ENCODE measurements around the gene PIGQ. TPM values are rescaled to one million over a fixed set of nuclear protein-coding genes. Genes with fewer than 3 reads are reported as not detected.

PIGQ gene
- total RNA-seq, 1 donor from 2014 or later: 34.1 TPM

DNA sequence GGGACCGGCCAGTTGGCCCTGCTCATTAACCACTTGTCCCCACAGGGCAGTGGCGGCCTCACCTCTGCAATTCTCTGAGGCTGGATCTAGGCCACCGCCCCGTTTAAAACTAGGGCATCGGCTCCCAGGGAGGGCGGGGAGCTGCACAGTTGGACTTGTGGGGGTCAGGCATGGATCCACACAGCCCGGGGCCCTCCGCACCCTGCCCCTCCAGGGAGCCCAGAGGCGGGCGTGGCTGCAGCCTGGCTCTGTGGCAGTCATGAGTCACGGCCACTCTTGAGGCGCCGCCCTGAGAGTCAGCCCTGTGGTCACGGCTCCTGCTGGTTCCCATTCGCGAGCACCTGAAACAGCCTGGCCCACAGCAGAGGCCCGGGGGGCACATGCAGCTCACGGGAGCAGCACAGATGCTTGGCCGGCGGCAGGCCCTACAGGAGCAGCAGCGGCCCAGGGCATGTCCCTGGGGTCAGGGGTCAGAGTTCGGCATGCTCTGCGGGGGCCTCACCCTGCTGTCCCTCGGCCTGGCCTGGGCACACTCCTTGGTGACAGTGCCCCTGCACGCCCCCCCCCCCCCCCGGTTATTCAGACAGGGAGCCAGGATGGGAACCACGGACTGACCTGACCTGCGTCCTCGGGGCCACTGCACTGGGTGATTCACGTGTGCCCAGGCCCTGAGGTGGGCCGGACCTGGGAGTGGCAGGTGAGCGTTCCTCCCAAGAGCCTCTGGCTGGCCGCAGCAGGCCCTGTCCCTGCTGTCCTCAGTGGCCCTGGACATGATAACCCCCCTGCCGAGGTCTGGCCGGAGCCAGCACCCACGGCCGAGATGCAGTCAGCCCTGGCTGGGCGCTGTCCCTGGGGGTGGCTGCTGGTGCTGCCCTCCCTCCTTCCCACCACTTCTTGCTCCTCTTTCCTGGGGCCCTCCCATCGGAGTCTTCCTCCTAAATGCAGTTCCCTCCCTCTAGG lies 34.0 kb upstream of the PIGQ start:
- peaks cover 23% of the 10 kb centered on the region for H3K4me1 Mint-ChIP-seq (ENCODE audit: low read depth)
- peak; percentile 26 for TF ChIP-seq CTCF (IDR thresholded peaks at IDR 0.05)
- H3K36me3 Mint-ChIP-seq (ENCODE audit: low read depth): no peaks in the 10 kb centered on the region
- no peak for DNase-seq (ENCODE audit: low spot score)
- peak overlapping the region; percentile 91 for H3K27ac Mint-ChIP-seq (ENCODE audit: unreplicated experiment)
- no peak overlapping the region for H3K4me3 Mint-ChIP-seq (ENCODE audit: unreplicated experiment)
- no peaks in the 10 kb centered on the region for H3K27me3 Mint-ChIP-seq (ENCODE audit: low read depth)
- no peaks in the 10 kb centered on the region for H3K9me3 Mint-ChIP-seq (ENCODE audit: low read depth)

DNA sequence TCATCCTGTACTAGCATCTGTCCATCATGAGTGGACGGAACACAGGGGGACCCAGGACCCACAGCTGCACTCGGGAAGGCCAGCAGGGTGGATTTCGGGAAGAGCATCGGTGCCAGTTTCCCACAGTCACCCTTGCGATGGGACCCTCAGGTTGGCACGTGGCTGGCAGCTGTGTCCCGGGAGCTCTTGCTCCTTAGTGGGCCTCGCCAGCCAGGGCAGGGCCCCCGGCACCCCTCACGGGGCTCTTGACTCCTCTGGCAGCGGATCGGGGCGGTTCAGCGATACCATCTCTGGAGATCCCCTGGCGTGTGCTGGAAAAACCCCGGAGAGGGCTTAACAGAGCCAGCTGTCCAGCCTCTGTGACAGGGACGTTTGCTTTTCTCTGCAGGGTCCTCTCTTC lies 33.0 kb upstream of the PIGQ start:
- Mint-ChIP-seq H3K27ac (ENCODE audit: unreplicated experiment) (no peak overlapping the region), H3K36me3 (ENCODE audit: low read depth) (no peaks in the 10 kb centered on the region), H3K9me3 (ENCODE audit: low read depth) (no peaks in the 10 kb centered on the region), H3K27me3 (ENCODE audit: low read depth) (no peaks in the 10 kb centered on the region), H3K4me3 (ENCODE audit: unreplicated experiment) (no peak overlapping the region), H3K4me1 (ENCODE audit: low read depth) (peaks cover 23% of the 10 kb centered on the region)
- DNase-seq (ENCODE audit: low spot score): no peak
- TF ChIP-seq CTCF (IDR thresholded peaks at IDR 0.05): no peak

DNA sequence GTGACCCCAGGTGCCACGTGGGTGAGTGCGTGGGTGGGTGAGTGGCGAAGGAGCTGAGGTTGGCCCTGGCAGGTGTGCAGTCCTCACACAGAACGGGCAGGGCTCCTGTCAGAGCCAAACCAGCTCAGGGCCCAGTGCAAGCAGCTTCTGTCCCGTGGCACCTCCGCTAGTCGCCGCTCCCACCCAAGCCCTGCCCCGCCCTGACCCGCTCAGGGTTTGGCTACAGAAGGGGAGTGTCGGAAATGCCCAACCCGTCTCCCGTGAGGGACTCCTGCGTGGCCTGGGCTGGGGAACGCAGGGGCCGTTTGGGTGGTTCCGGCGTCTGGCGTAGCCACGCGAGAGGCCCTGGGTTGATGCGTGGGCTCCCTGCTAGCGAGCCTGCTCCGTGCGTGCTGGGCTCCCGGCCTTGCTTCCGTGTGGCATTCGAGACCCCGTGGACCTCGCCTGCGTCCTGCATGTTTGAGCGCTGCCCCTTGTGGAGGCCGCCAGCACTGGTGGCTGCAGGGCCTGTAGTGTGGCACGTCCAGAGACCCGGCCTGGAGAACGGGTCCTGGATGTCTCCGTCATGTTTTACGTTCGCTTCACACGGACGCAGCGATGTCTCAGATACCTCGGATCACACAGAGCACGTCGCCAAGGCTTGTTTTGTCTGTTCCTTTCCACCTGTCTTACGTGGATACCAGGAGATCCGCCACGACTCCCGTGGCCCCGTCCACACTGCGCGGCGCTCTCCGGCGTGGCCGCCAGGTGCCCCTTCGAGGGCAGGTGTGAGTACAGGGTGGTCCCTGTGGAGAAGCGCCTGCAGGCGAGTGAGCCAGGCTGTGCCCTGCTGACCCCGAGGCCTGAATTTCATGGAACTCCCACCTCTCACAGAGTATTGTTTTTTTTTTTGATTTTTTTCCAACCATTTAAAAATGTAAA lies 32.1 kb upstream of the PIGQ start:
- no peak overlapping the region for H3K4me3 Mint-ChIP-seq (ENCODE audit: unreplicated experiment)

DNA sequence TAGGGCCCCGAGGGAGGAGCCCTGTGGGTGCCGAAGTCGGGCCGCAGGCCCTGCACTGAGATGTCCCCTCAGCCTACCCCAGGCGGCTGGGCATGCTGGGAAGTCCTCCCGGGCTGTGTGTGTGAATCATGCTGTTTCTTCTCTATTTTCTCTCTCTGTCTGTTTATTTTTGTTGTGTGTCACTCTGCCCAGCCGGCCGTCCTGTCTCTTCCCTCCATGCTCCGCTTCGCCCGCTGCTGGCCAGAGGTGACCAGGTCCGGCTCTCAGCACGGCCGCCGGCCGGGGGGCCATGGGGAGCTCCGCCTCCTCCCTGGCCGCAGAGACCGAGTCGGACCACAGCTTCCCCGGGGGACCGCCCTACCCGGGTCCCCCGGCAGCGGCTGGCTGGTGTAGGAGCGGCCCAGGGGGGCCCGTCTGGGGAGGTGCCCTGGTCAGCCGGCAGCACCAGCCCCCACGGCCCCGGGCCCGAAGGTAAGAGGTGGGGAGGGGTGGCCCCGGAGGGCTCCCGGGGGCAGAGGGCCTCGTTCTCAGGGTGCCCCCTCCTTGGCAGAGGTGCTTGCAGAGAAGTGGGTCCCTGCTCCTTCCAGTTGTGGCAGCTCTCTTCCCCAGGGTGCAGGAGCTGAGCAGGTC lies 29.8 kb upstream of the PIGQ start:
- H3K9me3 Mint-ChIP-seq (ENCODE audit: low read depth): no peaks in the 10 kb centered on the region
- H3K4me3 Mint-ChIP-seq (ENCODE audit: unreplicated experiment): no peak overlapping the region
- no peaks in the 10 kb centered on the region for H3K27me3 Mint-ChIP-seq (ENCODE audit: low read depth)
- peak overlapping the region; percentile 70 for H3K27ac Mint-ChIP-seq (ENCODE audit: unreplicated experiment)
- peaks cover 18% of the 10 kb centered on the region for H3K4me1 Mint-ChIP-seq (ENCODE audit: low read depth)
- DNase-seq (ENCODE audit: low spot score): no peak
- no peaks in the 10 kb centered on the region for H3K36me3 Mint-ChIP-seq (ENCODE audit: low read depth)
- peak; percentile 68 for TF ChIP-seq CTCF (IDR thresholded peaks at IDR 0.05)

More for the DNA sequence above, 32.1 kb upstream of the PIGQ start:
- Mint-ChIP-seq H3K9me3 (ENCODE audit: low read depth) (no peaks in the 10 kb centered on the region), H3K4me1 (ENCODE audit: low read depth) (peaks cover 23% of the 10 kb centered on the region), H3K27me3 (ENCODE audit: low read depth) (no peaks in the 10 kb centered on the region), H3K27ac (ENCODE audit: unreplicated experiment) (no peak overlapping the region), H3K36me3 (ENCODE audit: low read depth) (no peaks in the 10 kb centered on the region)
- peak; percentile 38 for TF ChIP-seq CTCF (IDR thresholded peaks at IDR 0.05)
- no peak for DNase-seq (ENCODE audit: low spot score)
